CD14-positive monocyte (primary cell): ENCODE results near the gene RALY. TPM values are rescaled to one million over a fixed set of nuclear protein-coding genes. Genes with fewer than 3 reads are reported as not detected.

Experiments used
- DNase-seq, 3 donors: peaks; one replicate each; pipeline ENCODE4 v3.0.0-alpha.2; 2011 to 2022
- H2AFZ ChIP-seq: 2 replicates; pipeline ENCODE4 v1.6.0; 2012; ENCODE audit warnings: mild to moderate bottlenecking, low read depth, low read length, inconsistent platforms; ENCODE audit not compliant: insufficient read depth, poor library complexity, severe bottlenecking
- H3K27ac ChIP-seq, 2 donors: 1 replicate in 1 of 2; 2 replicates in 1 of 2; pipeline ENCODE4 v1.5.1; 2012 to 2013; ENCODE audit warnings: low read length in 2 of 2, control low read depth in 1 of 2, inconsistent platforms in 1 of 2, low read depth in 1 of 2, mild to moderate bottlenecking in 1 of 2
- H3K27me3 ChIP-seq, 2 donors: one replicate each; pipeline versions ENCODE4 v1.6.0 to v1.6.1; 2011 to 2013; ENCODE audit warnings: low read length in 2 of 2; ENCODE audit not compliant: control insufficient read depth in 2 of 2, insufficient read depth in 2 of 2
- H3K36me3 ChIP-seq, 2 donors: replicated peaks in 1 of 2; 1 replicate in 1 of 2; 2 replicates in 1 of 2; pipeline versions ENCODE4 v1.5.1 to v1.6.1; 2012 to 2013; ENCODE audit warnings: low read length in 2 of 2, control low read depth in 1 of 2, inconsistent platforms in 1 of 2, mild to moderate bottlenecking in 1 of 2; ENCODE audit not compliant: insufficient read depth in 2 of 2, control insufficient read depth in 1 of 2
- H3K4me1 ChIP-seq, 2 donors: 1 replicate in 1 of 2; 2 replicates in 1 of 2; pipeline versions ENCODE4 v1.5.1 to v1.6.1; 2012 to 2013; ENCODE audit warnings: low read length in 2 of 2, control low read depth in 1 of 2, inconsistent platforms in 1 of 2, mild to moderate bottlenecking in 1 of 2, moderate library complexity in 1 of 2; ENCODE audit not compliant: insufficient read depth in 2 of 2, control insufficient read depth in 1 of 2
- H3K4me2 ChIP-seq: replicated peaks from 2 replicates; pipeline ENCODE3; 2012; ENCODE audit warnings: low read length, moderate library complexity, mild to moderate bottlenecking; ENCODE audit not compliant: poor library complexity, severe bottlenecking; ENCODE audit errors: extremely low read depth
- H3K4me3 ChIP-seq, 3 experiments: fragments of 200-600 bp in 1 of 3; sonication (generic) in 1 of 3; replicated peaks in 1 of 3; 1 replicate in 2 of 3; 2 replicates in 1 of 3; pipeline ENCODE4 v1.5.1; 2011 to 2013; ENCODE audit warnings: low read length in 3 of 3, mild to moderate bottlenecking in 3 of 3, control low read depth in 2 of 3, low read depth in 2 of 3, inconsistent platforms in 1 of 3, moderate library complexity in 1 of 3
- H3K79me2 ChIP-seq: 2 replicates; pipeline ENCODE4 v1.6.0; 2012; ENCODE audit warnings: mild to moderate bottlenecking, control low read depth, inconsistent platforms, low read length, moderate library complexity; ENCODE audit not compliant: insufficient read depth
- H3K9ac ChIP-seq: 2 replicates; pipeline ENCODE4 v1.6.0; 2017; ENCODE audit warnings: low read length, mild to moderate bottlenecking; ENCODE audit not compliant: insufficient read depth, poor library complexity, severe bottlenecking
- H3K9me3 ChIP-seq, 2 donors: replicated peaks in 1 of 2; 1 replicate in 1 of 2; 2 replicates in 1 of 2; pipeline versions ENCODE4 v1.5.1 to v1.6.1; 2012 to 2013; ENCODE audit warnings: low read length in 2 of 2, control low read depth in 1 of 2; ENCODE audit not compliant: control insufficient read depth in 1 of 2, insufficient read depth in 1 of 2
- H4K20me1 ChIP-seq: 2 replicates; pipeline ENCODE4 v1.6.0; 2012; ENCODE audit warnings: mild to moderate bottlenecking, low read length, control low read depth, moderate library complexity; ENCODE audit not compliant: insufficient read depth
- H3K27ac Mint-ChIP-seq, 7 donors: one replicate each; pipeline ENCODE4 v1.8.0; 2020; ENCODE audit warnings: mild to moderate bottlenecking in 7 of 7, mixed read lengths in 7 of 7, moderate library complexity in 6 of 7, inconsistent platforms in 2 of 7
- H3K27me3 Mint-ChIP-seq, 3 donors: one replicate each; pipeline ENCODE4 v1.8.0; 2021 to 2022; ENCODE audit warnings: low read depth in 3 of 3, mild to moderate bottlenecking in 3 of 3, mixed read lengths in 3 of 3, moderate library complexity in 3 of 3, inconsistent platforms in 1 of 3
- H3K36me3 Mint-ChIP-seq, 2 donors: one replicate each; pipeline ENCODE4 v1.8.0; 2020; ENCODE audit warnings: mixed read lengths in 2 of 2, inconsistent platforms in 1 of 2, mild to moderate bottlenecking in 1 of 2
- H3K4me1 Mint-ChIP-seq: one replicate; pipeline ENCODE4 v1.8.0; 2020; ENCODE audit warnings: mild to moderate bottlenecking, mixed read lengths
- H3K4me3 Mint-ChIP-seq, 2 donors: one replicate each; pipeline ENCODE4 v1.8.0; 2020; ENCODE audit warnings: mild to moderate bottlenecking in 2 of 2, mixed read lengths in 2 of 2, moderate library complexity in 1 of 2
- H3K9me3 Mint-ChIP-seq, 7 donors: one replicate each; pipeline ENCODE4 v1.8.0; 2020 to 2022; ENCODE audit warnings: mixed read lengths in 7 of 7, mild to moderate bottlenecking in 6 of 7, moderate library complexity in 6 of 7, inconsistent platforms in 2 of 7
- CTCF ChIP-seq: fragments of 200-600 bp; IDR thresholded peaks from one replicate; pipeline ENCODE4 v1.8.0; 2022; ENCODE audit warnings: antibody characterized with exemption, mild to moderate bottlenecking
- WGBS: methylation state at CpG from one replicate; pipeline ENCODE4 v1.1.5; 2013; ENCODE audit warnings: missing lambda C conversion rate; ENCODE audit not compliant: insufficient coverage; 5-methylcytosine and 5-hydroxymethylcytosine counted together
- intact Hi-C, 2 donors: fragments of 100-400 bp; cut with micrococcal nuclease; formaldehyde crosslinking; loops; one replicate each; pipeline versions ENCODE4 v1.15.0 to v1.15.1; 2023
- polyA plus RNA-seq, 3 donors: library from polyadenylated mRNA; depleted of rRNA in 1 of 3; unstranded in 2 of 3; stranded (reverse) in 1 of 3; fragments of 300-500 nt in 2 of 3; fragments of >200 nt in 1 of 3; fragmentation: Illumina TruSeq in 2 of 3; gene quantifications; 1 replicate in 2 of 3; 2 replicates in 1 of 3; pipeline ENCODE4 v1.2.3, GENCODE V29; 2012 to 2021

The RALY gene
- polyA plus RNA-seq, 3 donors = 88.4 to 154 (median 152) TPM

GRCh38 chr20:33977535-33977934, 16.2 kb upstream of the RALY start:
- H3K27me3 ChIP-seq = no peaks in the 10 kb centered on the region
- WGBS = no CpG with 5 or more reads among the region's 2 CpGs
- no peak for TF ChIP-seq CTCF
- no peaks in the 10 kb centered on the region for H3K79me2 ChIP-seq
- no peak overlapping the region for H3K4me2 ChIP-seq
- H3K27ac ChIP-seq = no peak overlapping the region
- no peaks in the 10 kb centered on the region for H3K4me1 ChIP-seq
- Mint-ChIP-seq H3K9me3 (peaks cover 1 to 5% (median 2%) of the 10 kb centered on the region in 7 donors), H3K36me3 (no peaks in the 10 kb centered on the region), H3K4me1 (no peaks in the 10 kb centered on the region), H3K27ac (no peak overlapping the region), H3K27me3 (peaks cover 0 to 2% (median 0%) of the 10 kb centered on the region in 3 donors), H3K4me3 (no peak overlapping the region)
- no peak overlapping the region for H3K9ac ChIP-seq
- DNase-seq = no peak
- intact Hi-C loops = no loop called here
- H2AFZ ChIP-seq = no peak overlapping the region
- H4K20me1 ChIP-seq = no peaks in the 10 kb centered on the region
- H3K4me3 ChIP-seq = no peak overlapping the region
- H3K9me3 ChIP-seq = no peaks in the 10 kb centered on the region
- no peaks in the 10 kb centered on the region for H3K36me3 ChIP-seq

- Histone ChIP-seq H3K27ac (no peak overlapping the region), H3K9me3 (no peaks in the 10 kb centered on the region), H3K36me3 (no peaks in the 10 kb centered on the region), H3K4me1 (no peaks in the 10 kb centered on the region), H2AFZ (no peak overlapping the region), H3K4me2 (no peak overlapping the region), H4K20me1 (no peaks in the 10 kb centered on the region), H3K4me3 (no peak overlapping the region), H3K27me3 (no peaks in the 10 kb centered on the region), H3K79me2 (no peaks in the 10 kb centered on the region), H3K9ac (no peak overlapping the region)
- H3K9me3 Mint-ChIP-seq = peaks cover 0 to 5% (median 1%) of the 10 kb centered on the region in 7 donors
- WGBS = 100% methylated on average over 1 of the region's 2 CpGs
- peak overlapping the region in 1 of 7 donors; percentile 43 for H3K27ac Mint-ChIP-seq
- no peak for TF ChIP-seq CTCF
- intact Hi-C loops = no loop called here
- DNase-seq = no peak
- peaks cover 0 to 2% (median 2%) of the 10 kb centered on the region in 3 donors for H3K27me3 Mint-ChIP-seq
- no peak overlapping the region for H3K4me3 Mint-ChIP-seq
- no peaks in the 10 kb centered on the region for H3K36me3 Mint-ChIP-seq
- H3K4me1 Mint-ChIP-seq = no peaks in the 10 kb centered on the region
Measured at GRCh38 chr20:33979094-33979493, 14.6 kb upstream of the RALY start.
